ENCODE results near the gene ZNF771. TPM values are rescaled to one million over a fixed set of nuclear protein-coding genes. Genes with fewer than 3 reads are reported as not detected.
"Not testable (repeated sequence)": the region's sequence is repeated elsewhere in the genome, so short reads cannot be mapped to it uniquely, and the experiment has no call there.

The ZNF771 gene
- total RNA-seq, 4 donors from 2014 or later = 9.1 to 29.5 (median 19.1) TPM

DNA sequence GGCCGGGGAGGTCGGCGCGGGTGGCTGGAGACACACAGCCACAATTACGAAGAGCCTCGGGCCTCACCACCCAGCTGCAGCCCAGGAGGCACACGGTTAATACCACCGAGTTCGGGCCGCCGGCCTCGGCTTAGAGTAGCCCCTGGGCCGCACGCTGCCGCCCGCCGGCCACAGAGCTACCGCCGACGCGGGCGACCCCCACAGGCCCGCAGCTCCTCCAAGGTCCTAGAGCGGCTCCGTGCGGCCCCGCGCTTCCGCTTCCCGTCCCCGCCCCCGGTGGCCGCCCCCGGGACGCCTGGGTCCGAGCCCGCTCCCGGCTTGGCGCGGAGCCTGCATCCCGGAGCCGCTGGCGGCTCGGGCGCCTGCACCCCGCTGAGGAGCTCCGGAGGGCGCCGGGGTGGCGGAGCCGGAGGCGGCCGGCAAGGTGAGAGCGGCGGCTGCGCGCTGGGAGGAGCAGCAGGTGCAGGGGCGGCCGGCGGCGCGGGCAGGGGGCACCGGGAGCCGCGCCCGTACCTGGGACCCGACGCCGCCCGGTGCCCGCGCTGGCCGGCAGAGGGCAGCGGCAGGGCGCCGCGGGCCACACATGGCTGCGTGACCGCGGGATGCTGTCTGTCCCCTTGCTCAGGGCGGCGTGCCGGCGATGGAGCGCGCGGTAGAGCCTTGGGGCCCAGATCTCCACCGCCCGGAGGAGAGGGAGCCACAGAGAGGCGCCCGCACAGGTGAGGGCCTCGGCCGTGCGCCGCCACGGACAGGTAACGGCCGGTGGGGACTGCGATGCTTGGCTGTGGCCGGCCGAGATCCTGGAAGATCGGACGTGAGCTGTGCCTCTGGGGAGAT, 12.0 kb upstream of the ZNF771 start, which contains the start of gene ZNF48:
Gene ZNF48, plus strand, starts transcription at position 266 of the 837 bp plus-strand sequence. Its CDS starts 375 bp downstream, at position 641.
- no peaks in the 10 kb centered on the region for H3K27me3 ChIP-seq
- 0 to 2% methylated on average over 1 to 10 of the region's 103 CpGs for WGBS, 2 donors
- H3K9me3 ChIP-seq = no peaks in the 10 kb centered on the region
- peak within 1 kb of the TSS; percentile 57 to 88 (median 87) for H3K4me3 ChIP-seq (replicated peaks in 1 of 3)
- intact Hi-C loops (cut with DNase I) = no loop called here
- peaks cover 5 to 28% of the 10 kb centered on the region in 2 donors for H3K4me1 ChIP-seq
- H3K36me3 ChIP-seq = peaks cover 10 to 11% of the 10 kb centered on the region in 2 donors
- peak; percentile 88 to 89 for DNase-seq
- TF ChIP-seq, protein P1, sequence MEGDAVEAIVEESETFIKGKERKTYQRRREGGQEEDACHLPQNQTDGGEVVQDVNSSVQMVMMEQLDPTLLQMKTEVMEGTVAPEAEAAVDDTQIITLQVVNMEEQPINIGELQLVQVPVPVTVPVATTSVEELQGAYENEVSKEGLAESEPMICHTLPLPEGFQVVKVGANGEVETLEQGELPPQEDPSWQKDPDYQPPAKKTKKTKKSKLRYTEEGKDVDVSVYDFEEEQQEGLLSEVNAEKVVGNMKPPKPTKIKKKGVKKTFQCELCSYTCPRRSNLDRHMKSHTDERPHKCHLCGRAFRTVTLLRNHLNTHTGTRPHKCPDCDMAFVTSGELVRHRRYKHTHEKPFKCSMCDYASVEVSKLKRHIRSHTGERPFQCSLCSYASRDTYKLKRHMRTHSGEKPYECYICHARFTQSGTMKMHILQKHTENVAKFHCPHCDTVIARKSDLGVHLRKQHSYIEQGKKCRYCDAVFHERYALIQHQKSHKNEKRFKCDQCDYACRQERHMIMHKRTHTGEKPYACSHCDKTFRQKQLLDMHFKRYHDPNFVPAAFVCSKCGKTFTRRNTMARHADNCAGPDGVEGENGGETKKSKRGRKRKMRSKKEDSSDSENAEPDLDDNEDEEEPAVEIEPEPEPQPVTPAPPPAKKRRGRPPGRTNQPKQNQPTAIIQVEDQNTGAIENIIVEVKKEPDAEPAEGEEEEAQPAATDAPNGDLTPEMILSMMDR (IDR thresholded peaks at IDR 0.05) = peak in 3 of 6 experiments; percentile 41 to 63 (median 58)
- peak in 1 of 2 donors; percentile 51 for TF ChIP-seq POLR2A (IDR thresholded peaks at IDR 0.05)
- peak within 1 kb of the TSS; percentile 33 to 69 (median 53) for H3K27ac ChIP-seq

- peaks cover 9 to 30% of the 10 kb centered on the region in 2 donors for H3K4me1 ChIP-seq
- DNase-seq = no peak
- H3K9me3 ChIP-seq = no peaks in the 10 kb centered on the region
- peak overlapping the region; percentile 38 to 88 (median 87) for H3K4me3 ChIP-seq (replicated peaks in 1 of 3)
- TF ChIP-seq, protein P1 (IDR thresholded peaks at IDR 0.05) = no peak
- no peak for TF ChIP-seq POLR2A (IDR thresholded peaks at IDR 0.05)
- H3K27me3 ChIP-seq = no peaks in the 10 kb centered on the region
- H3K36me3 ChIP-seq = peaks cover 10 to 11% of the 10 kb centered on the region in 2 donors
- intact Hi-C loops (cut with DNase I) = no loop called here
- WGBS, 2 donors = 17 to 18% methylated on average over 13 of the region's 13 CpGs
- peak overlapping the region in 2 of 3 donors; percentile 21 to 69 for H3K27ac ChIP-seq
Measured at GRCh38 chr16:30395992-30396585, 11.3 kb upstream of the ZNF771 start.

DNA sequence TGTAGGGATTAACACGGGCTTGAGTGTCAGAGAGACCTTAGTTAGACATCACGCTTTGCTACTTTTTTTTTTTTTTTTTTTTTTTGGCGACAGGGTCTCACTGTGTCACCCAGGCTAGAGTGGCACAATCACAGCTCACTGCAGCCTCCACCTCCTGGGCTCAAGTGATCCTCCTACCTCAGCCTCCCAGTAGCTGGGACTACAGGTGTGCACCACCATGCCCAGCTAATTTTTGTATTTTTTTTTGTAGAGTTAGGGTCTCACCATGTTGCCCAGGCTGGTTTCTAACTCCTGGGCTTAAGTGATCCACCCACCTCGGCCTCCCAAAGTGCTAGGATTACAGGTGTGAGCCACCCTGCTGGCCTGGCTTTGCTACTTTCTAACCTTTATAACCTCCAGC, 10.8 kb upstream of the ZNF771 start:
- H3K27ac ChIP-seq; intact Hi-C loops (cut with DNase I); H3K27me3 ChIP-seq; DNase-seq; H3K9me3 ChIP-seq; H3K4me3 ChIP-seq (replicated peaks in 1 of 3): not testable (repeated sequence)
- peaks cover 11 to 33% of the 10 kb centered on the region in 2 donors for H3K4me1 ChIP-seq
- WGBS, 2 donors = 78 to 87% methylated on average over 4 of the region's 4 CpGs
- H3K36me3 ChIP-seq = peaks cover 10 to 11% of the 10 kb centered on the region in 2 donors

DNA sequence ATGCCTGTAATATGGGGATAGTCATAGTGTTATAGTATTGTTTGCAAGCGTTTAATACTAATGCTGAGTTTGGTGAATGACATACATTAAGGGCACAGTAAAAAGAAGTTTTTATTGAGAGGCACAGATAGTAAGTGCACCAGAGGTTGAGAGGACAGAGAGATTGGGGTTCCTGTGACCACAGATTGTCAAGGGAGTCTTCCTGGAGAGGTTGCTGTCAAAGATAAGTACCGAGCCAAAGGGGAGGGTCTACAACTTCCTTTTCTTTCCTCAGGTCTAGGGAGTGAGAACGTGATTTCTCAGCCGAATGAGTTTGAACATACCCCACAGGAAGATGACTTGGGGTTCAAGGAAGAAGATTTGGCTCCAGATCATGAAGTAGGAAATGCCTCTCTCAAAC, 10.3 kb upstream of the ZNF771 start:
- 76 to 77% methylated on average over 4 of the region's 4 CpGs for WGBS, 2 donors
- no peak overlapping the region for H3K27ac ChIP-seq

More for the DNA sequence above, 10.3 kb upstream of the ZNF771 start:
- TF ChIP-seq, protein P1 (IDR thresholded peaks at IDR 0.05) = no peak
- TF ChIP-seq POLR2A (IDR thresholded peaks at IDR 0.05) = no peak
- Histone ChIP-seq H3K36me3 (peaks cover 10 to 11% of the 10 kb centered on the region in 2 donors), H3K4me1 (peaks cover 11 to 33% of the 10 kb centered on the region in 2 donors), H3K4me3 (replicated peaks in 1 of 3) (no peak overlapping the region), H3K9me3 (no peaks in the 10 kb centered on the region), H3K27me3 (no peaks in the 10 kb centered on the region)
- no peak for DNase-seq
- intact Hi-C loops (cut with DNase I) = no loop called here
